H1 (cell line): Measurements from ENCODE around the gene IL1RAPL1. TPM values are rescaled to one million over a fixed set of nuclear protein-coding genes. Genes with fewer than 3 reads are reported as not detected.

Experiments
- CTCF ChIA-PET: fragments of 300-600 bp; sonication (Branson Sonifier 250); formaldehyde crosslinking; loops from one replicate; lab custom pipeline; 2021; ENCODE audit not compliant: partially characterized antibody; lab: Charles Lee
- POLR2A ChIA-PET: fragments of 300-600 bp; sonication (Branson Sonifier 250); formaldehyde crosslinking; loops from one replicate; lab custom pipeline; 2021; ENCODE audit warnings: inconsistent platforms; ENCODE audit not compliant: partially characterized antibody; lab: Charles Lee
- DNase-seq, 2 experiments: peaks; one replicate each; pipeline versions ENCODE4 v3.0.0 to v3.0.0-alpha.2; 2010 to 2022; ENCODE audit warnings: low spot score in 2 of 2, low read depth in 1 of 2, mixed read lengths in 1 of 2
- FAIRE-seq: peaks from 2 replicates; lab custom pipeline; 2011; peaks lifted over from hg19 to GRCh38; lab: Jason Lieb, UNC
- H2AFZ ChIP-seq: 2 replicates; pipeline ENCODE4 v1.8.1; 2012; ENCODE audit warnings: low read length, inconsistent platforms
- H2AK5ac ChIP-seq: 2 replicates; pipeline ENCODE4 v1.6.1; 2013; ENCODE audit warnings: low read depth, low read length
- H2BK120ac ChIP-seq: replicated peaks from 2 replicates; pipeline ENCODE3; 2013; ENCODE audit warnings: low read depth, low read length, inconsistent platforms
- H2BK12ac ChIP-seq: 2 replicates; pipeline ENCODE4 v1.6.1; 2013; ENCODE audit warnings: low read depth, low read length
- H2BK15ac ChIP-seq: 2 replicates; pipeline ENCODE4 v1.6.1; 2013; ENCODE audit warnings: low read length
- H2BK20ac ChIP-seq: 2 replicates; pipeline ENCODE4 v1.6.1; 2013; ENCODE audit warnings: low read length
- H2BK5ac ChIP-seq: 2 replicates; pipeline ENCODE4 v1.6.1; 2013; ENCODE audit warnings: low read depth, low read length
- H3K14ac ChIP-seq: 2 replicates; pipeline ENCODE4 v1.6.1; 2013; ENCODE audit warnings: inconsistent platforms; ENCODE audit not compliant: insufficient read length
- H3K18ac ChIP-seq: 2 replicates; pipeline ENCODE4 v1.6.1; 2013; ENCODE audit warnings: low read length; ENCODE audit errors: extremely low read depth
- H3K23ac ChIP-seq: 2 replicates; pipeline ENCODE4 v1.6.1; 2013; ENCODE audit warnings: inconsistent platforms; ENCODE audit not compliant: insufficient read length
- H3K23me2 ChIP-seq: 2 replicates; pipeline ENCODE4 v1.6.1; 2013; ENCODE audit warnings: low read depth, low read length
- H3K27ac ChIP-seq: 2 replicates; pipeline ENCODE4 v1.6.1; 2011; ENCODE audit warnings: low read depth, low read length, inconsistent platforms
- H3K27me3 ChIP-seq, 4 experiments: replicated peaks in 1 of 4; 1 replicate in 1 of 4; 2 replicates in 3 of 4; pipeline versions ENCODE4 v1.6.1 to v1.8.1; 2011 to 2013; ENCODE audit warnings: low read length in 3 of 4, mild to moderate bottlenecking in 3 of 4, inconsistent platforms in 2 of 4, mixed read lengths in 2 of 4, moderate library complexity in 1 of 4; ENCODE audit not compliant: control insufficient read depth in 3 of 4, insufficient read depth in 3 of 4; ENCODE audit errors: extremely low read depth in 1 of 4
- H3K36me3 ChIP-seq, 4 experiments: 2 replicates each; pipeline versions ENCODE4 v1.6.1 to v1.8.1; 2011 to 2013; ENCODE audit warnings: mild to moderate bottlenecking in 4 of 4, low read length in 3 of 4, moderate library complexity in 2 of 4, control low read depth in 1 of 4, inconsistent platforms in 1 of 4; ENCODE audit not compliant: insufficient read depth in 4 of 4, control insufficient read depth in 2 of 4
- H3K4ac ChIP-seq: replicated peaks from 2 replicates; pipeline ENCODE3; 2013; ENCODE audit warnings: low read length, low read depth, mixed read lengths, inconsistent platforms; ENCODE audit not compliant: insufficient read length
- H3K4me1 ChIP-seq, 4 experiments: replicated peaks in 1 of 4; 1 replicate in 1 of 4; 2 replicates in 3 of 4; pipeline versions ENCODE4 v1.6.1 to v1.8.1; 2011 to 2013; ENCODE audit warnings: low read length in 3 of 4, inconsistent platforms in 2 of 4, mixed read lengths in 1 of 4; ENCODE audit not compliant: insufficient read depth in 4 of 4, control insufficient read depth in 3 of 4
- H3K4me2 ChIP-seq, 2 experiments: 2 replicates each; pipeline versions ENCODE4 v1.6.1 to v1.8.1; 2011 to 2013; ENCODE audit warnings: low read depth in 2 of 2, low read length in 2 of 2, control low read depth in 1 of 2, inconsistent platforms in 1 of 2, mild to moderate bottlenecking in 1 of 2; ENCODE audit not compliant: insufficient read depth in 1 of 2
- H3K4me3 ChIP-seq, 4 experiments: fragments of 200-600, 300-600 bp in 1 of 4; sonication (generic), shearing (Covaris generic), sonication (Bioruptor Twin) in 1 of 4; 2 replicates each; pipeline versions ENCODE4 v1.5.1 to v1.8.1; 2011 to 2016; ENCODE audit warnings: low read length in 4 of 4, low read depth in 3 of 4, control low read depth in 2 of 4, inconsistent platforms in 2 of 4, mild to moderate bottlenecking in 2 of 4, mixed read lengths in 1 of 4, moderate library complexity in 1 of 4; ENCODE audit not compliant: insufficient read depth in 2 of 4; ENCODE audit errors: extremely low read depth in 1 of 4
- H3K56ac ChIP-seq: replicated peaks from 2 replicates; pipeline ENCODE3; 2013; ENCODE audit warnings: low read depth, mild to moderate bottlenecking, mixed read lengths, low read length, inconsistent platforms; ENCODE audit not compliant: insufficient read length
- H3K79me1 ChIP-seq: 2 replicates; pipeline ENCODE4 v1.6.1; 2013; ENCODE audit warnings: low read depth, low read length, control low read depth
- H3K79me2 ChIP-seq, 2 experiments: 2 replicates each; pipeline versions ENCODE4 v1.6.1 to v1.8.1; 2012 to 2013; ENCODE audit warnings: low read length in 2 of 2, mild to moderate bottlenecking in 2 of 2, inconsistent platforms in 1 of 2; ENCODE audit not compliant: insufficient read depth in 2 of 2, control insufficient read depth in 1 of 2
- H3K9ac ChIP-seq, 4 experiments: replicated peaks in 1 of 4; 1 replicate in 1 of 4; 2 replicates in 3 of 4; pipeline versions ENCODE4 v1.6.1 to v1.8.1; 2011 to 2013; ENCODE audit warnings: low read depth in 3 of 4, low read length in 3 of 4, control low read depth in 2 of 4, mild to moderate bottlenecking in 2 of 4, moderate library complexity in 2 of 4, inconsistent platforms in 1 of 4; ENCODE audit errors: extremely low read depth in 1 of 4
- H3K9me3 ChIP-seq, 2 experiments: 2 replicates each; pipeline versions ENCODE4 v1.6.1 to v1.8.1; 2012 to 2013; ENCODE audit warnings: mild to moderate bottlenecking in 2 of 2, moderate library complexity in 2 of 2, control low read depth in 1 of 2, inconsistent platforms in 1 of 2, low read depth in 1 of 2, low read length in 1 of 2, mixed read lengths in 1 of 2; ENCODE audit not compliant: insufficient read depth in 2 of 2
- H4K20me1 ChIP-seq, 2 experiments: replicated peaks in 1 of 2; 2 replicates each; pipeline versions ENCODE3 to v1.8.1; 2011 to 2013; ENCODE audit warnings: inconsistent platforms in 2 of 2, low read length in 2 of 2, mild to moderate bottlenecking in 1 of 2; ENCODE audit not compliant: insufficient read depth in 2 of 2, control insufficient read depth in 1 of 2
- H4K5ac ChIP-seq: 2 replicates; pipeline ENCODE4 v1.6.1; 2013; ENCODE audit warnings: low read length, low read depth, mixed read lengths, inconsistent platforms; ENCODE audit not compliant: insufficient read length
- H4K8ac ChIP-seq: 2 replicates; pipeline ENCODE4 v1.8.0; 2013; ENCODE audit warnings: mild to moderate bottlenecking, moderate library complexity, low read length, inconsistent platforms; ENCODE audit not compliant: insufficient read depth; ENCODE audit errors: extremely low read depth
- H4K91ac ChIP-seq: replicated peaks from 2 replicates; pipeline ENCODE3; 2013; ENCODE audit warnings: low read length, mixed read lengths, inconsistent platforms; ENCODE audit not compliant: insufficient read length
- SP2 ChIP-seq: IDR thresholded peaks from 2 replicates; pipeline ENCODE4 v1.6.1; 2012; ENCODE audit warnings: mild to moderate bottlenecking, low read length, inconsistent platforms
- whole genome bisulfite sequencing, 2 experiments: shearing (Covaris generic) in 1 of 2; methylation state at CpG; one replicate each; pipeline versions ENCODE4 v1.1.6 to v1.1.7; 2013 to 2015; ENCODE audit warnings: low lambda C conversion rate in 2 of 2, mixed read lengths in 2 of 2, inconsistent platforms in 1 of 2, low coverage in 1 of 2, missing lambda C conversion rate in 1 of 2; ENCODE audit not compliant: insufficient replicate concordance in 2 of 2, insufficient coverage in 1 of 2, insufficient read length in 1 of 2; ENCODE audit errors: extremely low coverage in 1 of 2, missing lambda C conversion rate in 1 of 2; 5-methylcytosine and 5-hydroxymethylcytosine counted together
- polyA plus RNA-seq, 7 experiments: library from polyadenylated mRNA; depleted of rRNA in 3 of 7; stranded (reverse) in 5 of 7; unstranded in 2 of 7; fragments of >200 nt in 5 of 7; fragments of 200-250 nt in 2 of 7; gene quantifications; 1 replicate in 5 of 7; 2 replicates in 1 of 7; 4 replicates in 1 of 7; pipeline versions ENCODE4 v1.2.1 to v1.2.3, GENCODE V29; 2011 to 2013; ENCODE audit warnings: missing spikeins in 2 of 7, mixed read lengths in 2 of 7
- total RNA-seq: library from RNA; stranded (reverse); fragmentation: NEBNext Ultra II Directional; extraction: Animal tissue kit (Norgen Biotek cat#: 25700); gene quantifications from 2 replicates; pipeline ENCODE4 v1.2.1, GENCODE V29; 2021

The IL1RAPL1 gene
- total and polyA plus RNA-seq, 2 of the 8 experiments (the other 6 are each of a cell fraction or from before 2014, with no cell fraction given): 0.11 to 0.35 TPM

GRCh38 chrX:28638775-28639174 lies 51.5 kb downstream of the IL1RAPL1 start:
- Histone ChIP-seq H3K4me1 (no peaks in the 10 kb centered on the region; a peak in 1 of 7 replicates), H4K5ac (no peak overlapping the region), H3K14ac (no peak overlapping the region), H3K56ac (no peak overlapping the region), H2AFZ (no peak overlapping the region), H2BK12ac (no peak overlapping the region), H3K23ac (no peak overlapping the region), H4K8ac (no peak overlapping the region), H3K9me3 (no peaks in the 10 kb centered on the region), H2BK120ac (no peak overlapping the region), H3K27me3 (no peaks in the 10 kb centered on the region), H3K79me2 (no peaks in the 10 kb centered on the region), H3K79me1 (no peaks in the 10 kb centered on the region), H2BK5ac (no peak overlapping the region)
- CTCF ChIA-PET: no interaction called here
- no peak for DNase-seq
- 70% methylated on average over 3 of the region's 3 CpGs; no CpG with 5 or more reads in 1 of the 2 experiments for WGBS, 2 experiments
- TF ChIP-seq SP2: no peak
- TF ChIP-seq, all 59 proteins: peak for 0
- no peaks in the 10 kb centered on the region for H4K20me1 ChIP-seq
- no peaks in the 10 kb centered on the region for H3K36me3 ChIP-seq
- POLR2A ChIA-PET: no interaction called here
- no peak overlapping the region for H3K4ac ChIP-seq
- no peak for FAIRE-seq
- no peak overlapping the region for H3K18ac ChIP-seq
- no peak overlapping the region for H3K4me3 ChIP-seq
- H2AK5ac ChIP-seq: no peak overlapping the region
- no peak overlapping the region for H2BK15ac ChIP-seq
- H3K9ac ChIP-seq: no peak overlapping the region
- H3K4me2 ChIP-seq: no peak overlapping the region
- H2BK20ac ChIP-seq: no peak overlapping the region
- no peak overlapping the region for H4K91ac ChIP-seq
- no peaks in the 10 kb centered on the region for H3K23me2 ChIP-seq
- H3K27ac ChIP-seq: no peak overlapping the region
